H9 (cell line): ENCODE data around the gene SLC25A43. TPM values are rescaled to one million over a fixed set of nuclear protein-coding genes. Genes with fewer than 3 reads are reported as not detected.

Experiments
- DNase-seq: peaks from one replicate; pipeline ENCODE4 v3.0.0-alpha.2; 2017
- H2AFZ ChIP-seq: one replicate; pipeline ENCODE4 v1.6.1; 2013; ENCODE audit warnings: mild to moderate bottlenecking, low read length, control low read depth, moderate library complexity
- H2AK5ac ChIP-seq: 2 replicates; pipeline ENCODE4 v1.6.1; 2013; ENCODE audit warnings: low read length, control low read depth, mixed read lengths; ENCODE audit not compliant: insufficient read length
- H2BK120ac ChIP-seq: one replicate; pipeline ENCODE4 v1.6.1; 2013; ENCODE audit warnings: low read depth, mild to moderate bottlenecking, low read length, control low read depth, inconsistent platforms; ENCODE audit not compliant: poor library complexity, severe bottlenecking
- H2BK12ac ChIP-seq: 2 replicates; pipeline ENCODE4 v1.6.1; 2013; ENCODE audit warnings: low read length, control low read depth, mixed read lengths, low read depth; ENCODE audit not compliant: insufficient read length
- H2BK15ac ChIP-seq: 2 replicates; pipeline ENCODE4 v1.6.1; 2013; ENCODE audit warnings: low read depth, low read length, control low read depth
- H2BK20ac ChIP-seq: one replicate; pipeline ENCODE4 v1.6.1; 2013; ENCODE audit warnings: low read depth, mild to moderate bottlenecking, low read length, control low read depth, inconsistent platforms; ENCODE audit not compliant: poor library complexity, severe bottlenecking
- H2BK5ac ChIP-seq: 2 replicates; pipeline ENCODE4 v1.6.1; 2013; ENCODE audit warnings: low read length, control low read depth, mixed read lengths; ENCODE audit not compliant: insufficient read length
- H3K14ac ChIP-seq: 2 replicates; pipeline ENCODE4 v1.6.1; 2013; ENCODE audit warnings: low read length, control low read depth; ENCODE audit not compliant: insufficient read depth
- H3K18ac ChIP-seq: 2 replicates; pipeline ENCODE4 v1.6.1; 2013; ENCODE audit warnings: low read depth, mild to moderate bottlenecking, mixed read lengths, low read length, control low read depth; ENCODE audit not compliant: insufficient read length
- H3K23ac ChIP-seq: 2 replicates; pipeline ENCODE4 v1.6.1; 2013; ENCODE audit warnings: low read length, control low read depth, mixed read lengths, low read depth; ENCODE audit not compliant: insufficient read length
- H3K23me2 ChIP-seq: 2 replicates; pipeline ENCODE4 v1.6.1; 2013; ENCODE audit warnings: low read depth, mild to moderate bottlenecking, mixed read lengths, low read length, control low read depth; ENCODE audit not compliant: insufficient read length, poor library complexity, severe bottlenecking
- H3K27ac ChIP-seq: 2 replicates; pipeline ENCODE4 v1.5.1; 2013; ENCODE audit warnings: low read length, control low read depth, mixed read lengths, low read depth; ENCODE audit not compliant: insufficient read length
- H3K27me3 ChIP-seq: 2 replicates; pipeline ENCODE4 v1.6.1; 2013; ENCODE audit warnings: low read length, control low read depth, inconsistent platforms; ENCODE audit not compliant: insufficient read depth
- H3K4ac ChIP-seq: 2 replicates; pipeline ENCODE4 v1.6.1; 2013; ENCODE audit warnings: low read depth, mild to moderate bottlenecking, control low read depth, inconsistent platforms, low read length, moderate library complexity
- H3K4me1 ChIP-seq: 2 replicates; pipeline ENCODE4 v1.6.1; 2013; ENCODE audit warnings: low read length, control low read depth, inconsistent platforms; ENCODE audit not compliant: insufficient read depth
- H3K4me2 ChIP-seq: 2 replicates; pipeline ENCODE4 v1.6.1; 2013; ENCODE audit warnings: low read length, control low read depth, mixed read lengths; ENCODE audit not compliant: insufficient read length, insufficient read depth
- H3K56ac ChIP-seq: 2 replicates; pipeline ENCODE4 v1.6.1; 2013; ENCODE audit warnings: low read depth, mild to moderate bottlenecking, mixed read lengths, low read length, control low read depth; ENCODE audit not compliant: insufficient read length
- H3K79me1 ChIP-seq: 2 replicates; pipeline ENCODE4 v1.6.1; 2013; ENCODE audit warnings: low read depth, mild to moderate bottlenecking, moderate library complexity, low read length, control low read depth, inconsistent platforms; ENCODE audit not compliant: insufficient read depth, poor library complexity, severe bottlenecking
- H3K79me2 ChIP-seq: 2 replicates; pipeline ENCODE4 v1.6.1; 2013; ENCODE audit warnings: low read length, control low read depth, inconsistent platforms; ENCODE audit not compliant: insufficient read depth
- H3K9ac ChIP-seq: 2 replicates; pipeline ENCODE4 v1.6.1; 2013; ENCODE audit warnings: low read length, control low read depth, mixed read lengths; ENCODE audit not compliant: insufficient read length; ENCODE audit errors: extremely low read depth
- H3K9me3 ChIP-seq: one replicate; pipeline ENCODE4 v1.6.1; 2013; ENCODE audit warnings: low read depth, low read length, inconsistent platforms; ENCODE audit not compliant: control insufficient read depth
- H3T11ph ChIP-seq: one replicate; pipeline ENCODE4 v1.6.1; 2013; ENCODE audit warnings: mild to moderate bottlenecking, low read length, control low read depth, inconsistent platforms
- H4K20me1 ChIP-seq: one replicate; pipeline ENCODE4 v1.6.1; 2013; ENCODE audit not compliant: control insufficient read depth, insufficient read length, insufficient read depth
- H4K5ac ChIP-seq: 2 replicates; pipeline ENCODE4 v1.6.1; 2013; ENCODE audit warnings: low read depth, mild to moderate bottlenecking, mixed read lengths, low read length, control low read depth; ENCODE audit not compliant: insufficient read length
- H4K8ac ChIP-seq: replicated peaks from 2 replicates; pipeline ENCODE4 v1.6.1; 2013; ENCODE audit warnings: low read length, control low read depth, mixed read lengths, low read depth; ENCODE audit not compliant: insufficient read length
- H4K91ac ChIP-seq: 2 replicates; pipeline ENCODE4 v1.6.1; 2013; ENCODE audit warnings: low read depth, mild to moderate bottlenecking, moderate library complexity, mixed read lengths, low read length, control low read depth; ENCODE audit not compliant: insufficient read length
- H3K27ac Mint-ChIP-seq, 3 experiments: 2 replicates in 2 of 3; 3 replicates in 1 of 3; pipeline ENCODE4 v1.8.0; 2020 to 2021; ENCODE audit warnings: mixed read lengths in 3 of 3, mild to moderate bottlenecking in 1 of 3, moderate library complexity in 1 of 3
- H3K27me3 Mint-ChIP-seq: 2 replicates; pipeline ENCODE4 v1.8.0; 2021; ENCODE audit warnings: low read depth, mild to moderate bottlenecking, moderate library complexity, mixed read lengths
- H3K36me3 Mint-ChIP-seq, 3 experiments: 2 replicates in 2 of 3; 3 replicates in 1 of 3; pipeline ENCODE4 v1.8.0; 2020 to 2021; ENCODE audit warnings: low read depth in 3 of 3, mixed read lengths in 3 of 3; ENCODE audit not compliant: insufficient read depth in 1 of 3
- H3K4me1 Mint-ChIP-seq, 2 experiments: 2 replicates each; pipeline ENCODE4 v1.8.0; 2020; ENCODE audit warnings: mixed read lengths in 2 of 2
- H3K4me3 Mint-ChIP-seq, 2 experiments: 2 replicates in 1 of 2; 3 replicates in 1 of 2; pipeline ENCODE4 v1.8.0; 2020 to 2021; ENCODE audit warnings: mild to moderate bottlenecking in 2 of 2, mixed read lengths in 2 of 2, moderate library complexity in 1 of 2
- H3K9me3 Mint-ChIP-seq, 2 experiments: 2 replicates in 1 of 2; 3 replicates in 1 of 2; pipeline ENCODE4 v1.8.0; 2020; ENCODE audit warnings: mild to moderate bottlenecking in 2 of 2, mixed read lengths in 2 of 2, moderate library complexity in 1 of 2
- WGBS: extraction: QIAGEN DNeasy Blood & Tissue Kit; methylation state at CpG from one replicate; pipeline ENCODE4 v1.1.7; 2013; ENCODE audit warnings: missing lambda C conversion rate, low lambda C conversion rate, mixed read lengths; ENCODE audit not compliant: insufficient read length; ENCODE audit errors: extremely low coverage; 5-methylcytosine and 5-hydroxymethylcytosine counted together
- total RNA-seq: library from RNA; stranded (reverse); gene quantifications from 2 replicates; pipeline ENCODE4 v1.2.1, GENCODE V29; 2021
- TF ChIP-seq, protein P1 (sequence below): fragments of 200-600 bp; sonication (generic); conservative IDR thresholded peaks from 3 replicates; pipeline ENCODE4 v1.8.0; 2021; ENCODE audit warnings: antibody characterized with exemption, mild to moderate bottlenecking

SLC25A43 gene
- total RNA-seq, 1 experiment from 2014 or later: 3.7 TPM

DNA sequence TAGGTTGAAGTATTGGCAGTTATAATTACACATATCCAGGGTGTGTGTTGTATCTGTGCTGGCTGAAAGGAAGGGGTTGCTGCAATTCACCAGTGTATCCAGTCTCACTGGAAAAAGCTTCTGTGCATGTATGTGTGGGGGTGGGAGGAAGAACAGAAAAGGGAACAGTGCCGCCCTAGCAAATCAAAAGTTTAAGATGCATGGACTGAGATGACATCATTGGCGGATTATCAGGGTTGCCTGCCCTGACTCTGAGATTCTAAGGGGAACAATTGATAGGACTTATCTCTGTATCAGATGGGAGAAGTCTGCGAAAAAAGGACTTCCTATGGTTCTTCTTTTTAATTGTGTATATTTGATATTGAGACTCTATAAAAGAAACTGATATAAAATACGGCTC, 3.5 kb downstream of the SLC25A43 start:
- TF ChIP-seq, protein P1, sequence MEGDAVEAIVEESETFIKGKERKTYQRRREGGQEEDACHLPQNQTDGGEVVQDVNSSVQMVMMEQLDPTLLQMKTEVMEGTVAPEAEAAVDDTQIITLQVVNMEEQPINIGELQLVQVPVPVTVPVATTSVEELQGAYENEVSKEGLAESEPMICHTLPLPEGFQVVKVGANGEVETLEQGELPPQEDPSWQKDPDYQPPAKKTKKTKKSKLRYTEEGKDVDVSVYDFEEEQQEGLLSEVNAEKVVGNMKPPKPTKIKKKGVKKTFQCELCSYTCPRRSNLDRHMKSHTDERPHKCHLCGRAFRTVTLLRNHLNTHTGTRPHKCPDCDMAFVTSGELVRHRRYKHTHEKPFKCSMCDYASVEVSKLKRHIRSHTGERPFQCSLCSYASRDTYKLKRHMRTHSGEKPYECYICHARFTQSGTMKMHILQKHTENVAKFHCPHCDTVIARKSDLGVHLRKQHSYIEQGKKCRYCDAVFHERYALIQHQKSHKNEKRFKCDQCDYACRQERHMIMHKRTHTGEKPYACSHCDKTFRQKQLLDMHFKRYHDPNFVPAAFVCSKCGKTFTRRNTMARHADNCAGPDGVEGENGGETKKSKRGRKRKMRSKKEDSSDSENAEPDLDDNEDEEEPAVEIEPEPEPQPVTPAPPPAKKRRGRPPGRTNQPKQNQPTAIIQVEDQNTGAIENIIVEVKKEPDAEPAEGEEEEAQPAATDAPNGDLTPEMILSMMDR: no peak
- Histone ChIP-seq H3K4me1 (no peaks in the 10 kb centered on the region; the same call in 1 of the 2 replicates), H2BK12ac (no peak overlapping the region), H3K79me1 (no peaks in the 10 kb centered on the region), H3K4ac (no peak overlapping the region), H4K8ac (no peak overlapping the region), H3T11ph (no peak overlapping the region), H3K9ac (no peak overlapping the region), H3K56ac (no peak overlapping the region), H3K4me2 (no peak overlapping the region), H2BK20ac (no peak overlapping the region), H2BK5ac (no peak overlapping the region), H2BK120ac (no peak overlapping the region), H3K18ac (no peak overlapping the region), H3K23ac (no peak overlapping the region), H2AFZ (no peak overlapping the region), H4K5ac (no peak overlapping the region), H3K23me2 (peaks cover 7% of the 10 kb centered on the region), H3K79me2 (no peaks in the 10 kb centered on the region), H4K91ac (no peak overlapping the region), H2BK15ac (no peak overlapping the region), H2AK5ac (no peak overlapping the region), H3K14ac (no peak overlapping the region), H3K27me3 (no peaks in the 10 kb centered on the region), H3K9me3 (peaks cover 53% of the 10 kb centered on the region), H4K20me1 (no peaks in the 10 kb centered on the region), H3K27ac (no peak overlapping the region)
- Mint-ChIP-seq H3K27ac (no peak overlapping the region), H3K4me3 (no peak overlapping the region), H3K4me1 (peaks cover 9 to 17% of the 10 kb centered on the region in 2 experiments), H3K9me3 (peaks cover 64 to 70% of the 10 kb centered on the region in 2 experiments), H3K27me3 (peaks cover 13% of the 10 kb centered on the region), H3K36me3 (peaks cover 6 to 10% (median 7%) of the 10 kb centered on the region in 3 experiments; a peak in 6 of 7 replicates)
- WGBS: no CpG with 5 or more reads among the region's 4 CpGs
- DNase-seq: no peak
